GM19035 (cell line): ENCODE results near the gene MPZ.
"Not testable (repeated sequence)": the region's sequence is repeated elsewhere in the genome, so short reads cannot be mapped to it uniquely, and the experiment has no call there.

ENCODE experiments used
- ATAC-seq: cut with Tn5 transposase; IDR thresholded peaks from one replicate; pipeline ENCODE4 v1.9.1; 2021; ENCODE audit not compliant: unreplicated experiment

The MPZ gene

GRCh38 chr1:161257109-161257508 is 52.7 kb downstream of the MPZ start:
- not testable (repeated sequence) for ATAC-seq

GRCh38 chr1:161255955-161256520 is 53.7 kb downstream of the MPZ start:
- not testable (repeated sequence) for ATAC-seq

- not testable (repeated sequence) for ATAC-seq
These were observed 54.5 kb downstream of the MPZ start for GRCh38 chr1:161255302-161255701.
